Progenitor cell of endocrine pancreas (in vitro differentiated cells): ENCODE measurements around the gene CSF2RB. TPM values are rescaled to one million over a fixed set of nuclear protein-coding genes. Genes with fewer than 3 reads are reported as not detected.

ENCODE experiments used
- total RNA-seq: library from RNA; stranded (reverse); gene quantifications from 2 replicates; pipeline ENCODE4 v1.2.1, GENCODE V29; 2021

CSF2RB gene
- total RNA-seq, 1 donor from 2014 or later, result not detected

Other genes starting within 250 kb of the CSF2RB start
- gene CACNG2, start 209.9 kb upstream of the CSF2RB start, total RNA-seq, result not detected in 2 replicates
- gene IFT27, start 137.5 kb upstream of the CSF2RB start, total RNA-seq, result 52.3 and 57.7 TPM in 2 replicates
- gene PVALB, start 96.6 kb upstream of the CSF2RB start, total RNA-seq, result not detected in 2 replicates
- not detected in 2 replicates for gene NCF4, start 52.6 kb upstream of the CSF2RB start, total RNA-seq
- 41.9 and 44.5 TPM in 2 replicates for gene TST, start 105.8 kb downstream of the CSF2RB start, total RNA-seq
- 98.2 and 101 TPM in 2 replicates for gene MPST, start 106.1 kb downstream of the CSF2RB start, total RNA-seq
- 37.3 and 38.8 TPM in 2 replicates for gene KCTD17, start 138.1 kb downstream of the CSF2RB start, total RNA-seq
- 12.6 and 16.4 TPM in 2 replicates for gene TMPRSS6, start 196.1 kb downstream of the CSF2RB start, total RNA-seq
- gene IL2RB, start 236.3 kb downstream of the CSF2RB start, total RNA-seq, result not detected in 2 replicates